HPDE6-E6E7 (cell line): ENCODE data around the gene SLC41A1.

ENCODE experiments used
- DNase-seq: peaks from one replicate; pipeline ENCODE4 v3.0.0; 2011; ENCODE audit warnings: missing footprints; ENCODE audit errors: extremely low spot score

SLC41A1 gene

DNA sequence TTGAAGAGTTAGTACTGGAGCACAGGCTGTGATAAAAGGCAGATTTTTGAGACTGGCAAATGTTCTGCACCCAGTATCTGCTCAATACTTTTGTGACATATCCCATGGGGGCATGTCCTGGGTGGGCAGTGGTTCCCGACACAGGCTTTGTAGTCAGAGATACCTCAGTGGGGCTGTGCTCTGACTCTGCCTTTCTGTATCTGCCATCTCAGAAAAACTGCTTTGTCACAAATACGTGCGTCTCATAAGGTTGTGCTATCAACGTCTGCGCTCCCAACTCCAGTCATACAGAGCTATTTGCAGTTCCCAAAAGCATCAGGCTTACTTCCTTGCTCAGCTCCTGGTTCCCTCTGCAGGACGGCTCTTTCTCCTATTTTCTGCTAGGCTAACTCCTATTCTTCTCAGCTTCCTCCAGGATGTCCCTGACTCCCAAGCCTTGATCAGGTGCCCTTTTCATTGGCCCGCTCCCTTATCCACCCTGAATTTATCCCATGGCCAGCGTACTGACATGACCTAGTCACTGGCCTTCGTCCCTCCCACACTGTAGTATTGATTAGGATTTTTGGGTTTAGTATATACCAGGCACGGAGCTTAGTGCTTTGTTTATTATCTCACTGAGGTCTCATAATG, 25.6 kb downstream of the SLC41A1 start:
- DNase-seq, result no peak

DNA sequence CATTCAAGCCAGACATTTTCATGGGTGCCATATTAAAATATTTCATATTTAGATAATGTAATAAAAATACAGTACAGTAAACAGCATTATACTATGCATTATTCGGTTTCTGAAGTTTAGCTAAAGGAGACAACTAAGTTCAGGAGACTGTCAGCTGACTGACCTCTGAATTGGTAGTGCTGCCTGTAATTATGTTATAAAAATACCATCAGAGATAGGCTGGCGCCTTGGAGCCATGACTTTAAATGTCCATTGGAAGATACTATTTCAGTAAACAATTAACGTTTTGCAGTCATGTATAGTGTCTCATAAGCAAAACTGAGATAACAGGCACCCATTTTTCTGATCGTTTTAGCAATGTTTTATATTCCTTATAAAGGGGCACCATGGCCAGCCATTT, 26.4 kb downstream of the SLC41A1 start:
- no peak for DNase-seq

DNA sequence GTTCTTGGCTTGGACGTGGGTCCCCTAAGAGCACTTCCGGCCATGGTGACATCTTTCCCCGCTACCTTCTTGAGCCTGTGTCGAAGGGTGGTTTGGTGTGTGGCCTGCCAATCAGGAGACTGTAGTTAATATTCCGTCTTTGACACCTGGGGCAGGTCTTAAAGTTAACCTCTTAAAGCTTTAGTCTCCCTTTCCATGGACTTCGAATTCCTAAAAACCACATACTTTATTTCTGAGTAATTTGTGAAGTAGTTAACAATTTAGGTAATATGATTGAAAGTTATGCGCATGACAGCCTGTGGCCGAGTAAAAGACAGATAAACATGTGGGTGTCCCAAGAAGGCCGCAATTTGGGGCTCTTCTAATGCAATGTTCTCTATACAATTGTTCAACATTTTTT, 27.6 kb downstream of the SLC41A1 start:
- DNase-seq, result no peak

DNA sequence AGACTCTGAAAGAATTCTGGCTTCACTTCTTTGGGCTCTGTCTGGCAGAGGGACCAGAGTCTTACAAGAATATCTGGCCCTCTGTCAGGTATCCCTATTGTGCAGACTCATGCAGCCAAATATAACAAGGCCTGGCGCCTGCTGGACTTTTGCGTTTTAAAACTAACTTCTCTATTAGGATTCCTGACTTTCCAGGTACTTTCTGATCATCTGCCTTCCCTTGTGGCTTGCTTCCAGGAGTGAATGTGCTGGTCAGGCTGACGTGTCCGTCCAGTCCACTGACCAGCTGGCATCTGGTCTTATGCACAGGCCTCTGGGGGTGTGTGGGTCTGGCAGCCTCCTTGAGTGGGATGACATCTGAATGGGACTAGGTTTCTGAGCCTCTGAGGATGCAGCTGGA, 29.1 kb downstream of the SLC41A1 start:
- DNase-seq, result no peak

DNA sequence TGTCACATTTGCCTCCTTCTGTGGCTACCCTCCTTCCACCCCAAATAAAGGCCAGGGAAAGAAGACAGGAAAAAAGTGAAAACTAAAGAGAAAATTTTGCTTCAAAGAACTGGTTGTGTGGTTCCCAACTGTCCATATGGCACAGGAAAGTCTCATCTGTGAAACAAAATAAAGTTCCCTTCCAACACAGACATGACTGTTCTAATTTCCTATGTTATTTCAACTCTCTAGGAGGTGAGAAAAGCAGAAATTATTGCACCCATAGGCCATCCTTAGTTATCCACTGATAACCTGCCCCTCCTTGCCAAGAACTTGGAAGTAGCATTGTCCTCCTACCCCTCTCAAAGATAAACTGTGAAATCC, 29.6 kb downstream of the SLC41A1 start:
- no peak for DNase-seq

DNA sequence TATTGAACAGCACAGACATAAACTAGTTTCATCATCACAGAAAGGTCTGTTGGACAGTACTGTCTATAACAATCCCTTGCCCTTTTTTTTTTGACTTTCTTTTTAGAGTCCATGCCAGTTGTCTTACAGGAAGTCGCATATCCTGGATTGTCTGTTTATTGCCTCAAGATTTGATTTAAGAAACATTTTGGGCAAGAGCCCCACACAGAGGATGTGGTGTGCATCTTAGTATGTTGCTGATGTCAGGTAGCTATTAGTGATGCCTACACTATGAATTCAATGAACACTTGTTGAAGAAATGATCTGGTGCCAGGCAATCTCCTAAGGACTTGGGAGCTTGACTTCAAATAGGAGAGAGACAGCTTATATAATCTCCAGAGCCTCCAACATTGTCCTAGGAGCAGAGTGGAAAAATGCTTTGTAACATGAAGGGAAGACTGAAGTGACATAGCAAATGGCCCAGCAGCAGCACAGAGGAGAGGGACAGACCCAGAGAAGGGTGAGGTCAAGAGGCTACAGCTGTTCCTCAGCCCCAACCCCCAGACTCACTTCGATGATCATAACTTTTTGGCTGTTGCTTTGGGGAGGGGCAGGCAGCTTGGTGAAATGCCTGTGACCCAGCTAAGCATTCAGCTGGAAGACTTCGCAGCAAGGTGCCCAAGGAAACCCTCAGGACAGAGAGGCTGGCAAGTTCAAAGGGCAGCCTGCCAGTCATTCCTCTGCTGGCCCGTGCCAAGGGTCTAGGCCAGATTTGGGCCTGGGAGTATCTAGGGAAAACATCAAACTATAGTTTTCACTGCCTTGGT, 30.2 kb downstream of the SLC41A1 start:
- no peak for DNase-seq

DNA sequence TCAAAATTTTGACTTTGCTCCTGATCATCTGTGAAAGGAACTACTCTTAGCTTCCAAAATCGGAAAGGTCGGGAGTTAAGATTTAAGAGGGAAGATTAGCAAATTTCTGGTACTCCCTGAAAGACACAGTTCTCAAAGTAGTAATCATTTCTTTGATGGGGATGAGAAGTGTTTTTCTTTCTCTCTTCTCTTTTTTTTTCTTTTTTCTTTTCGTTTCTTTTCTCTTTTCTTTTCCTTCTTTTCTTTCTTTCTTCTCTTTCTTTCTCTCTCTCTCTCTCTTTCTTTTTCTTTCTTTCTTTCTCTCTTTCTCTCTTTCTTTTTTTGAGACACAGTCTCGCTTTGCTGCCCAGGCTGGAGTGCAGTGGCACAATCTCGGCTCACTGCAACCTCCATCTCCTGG, 32.7 kb downstream of the SLC41A1 start:
- DNase-seq, result no peak

DNA sequence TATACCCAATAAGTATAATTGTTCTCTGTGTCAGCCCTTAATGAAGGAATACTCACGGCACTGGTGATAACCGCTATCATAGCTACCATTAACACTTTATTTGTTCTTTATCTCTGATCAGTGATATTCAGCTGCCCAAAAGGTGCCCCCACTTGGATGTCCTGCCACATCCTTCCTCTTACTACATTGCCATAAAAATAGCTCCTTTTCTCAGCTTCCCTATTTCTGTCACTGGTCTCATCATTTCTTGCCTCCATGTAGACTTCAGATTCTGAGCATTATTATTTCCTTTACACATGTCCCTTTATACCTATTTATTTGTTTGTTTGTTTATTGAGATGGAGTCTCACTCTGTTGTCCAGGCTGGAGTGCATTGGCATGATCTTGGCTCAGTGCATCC, 35.0 kb downstream of the SLC41A1 start:
- DNase-seq, result no peak

DNA sequence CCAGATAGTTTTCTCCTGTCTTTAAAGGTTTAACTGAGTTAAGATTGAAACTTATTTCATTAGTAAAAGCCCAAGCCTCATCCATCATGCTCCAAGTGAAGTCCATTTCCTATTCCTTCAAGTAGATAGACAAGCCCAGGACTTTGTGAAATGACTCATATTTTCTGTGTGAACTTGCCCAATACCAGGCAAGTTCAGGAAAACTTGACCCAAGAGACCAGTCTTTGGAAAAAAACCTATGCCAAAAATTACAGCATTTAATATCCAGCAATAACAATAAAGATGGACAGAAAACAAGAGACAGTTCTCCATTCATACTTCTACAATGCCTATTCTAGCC, 37.3 kb downstream of the SLC41A1 start:
- DNase-seq, result no peak

DNA sequence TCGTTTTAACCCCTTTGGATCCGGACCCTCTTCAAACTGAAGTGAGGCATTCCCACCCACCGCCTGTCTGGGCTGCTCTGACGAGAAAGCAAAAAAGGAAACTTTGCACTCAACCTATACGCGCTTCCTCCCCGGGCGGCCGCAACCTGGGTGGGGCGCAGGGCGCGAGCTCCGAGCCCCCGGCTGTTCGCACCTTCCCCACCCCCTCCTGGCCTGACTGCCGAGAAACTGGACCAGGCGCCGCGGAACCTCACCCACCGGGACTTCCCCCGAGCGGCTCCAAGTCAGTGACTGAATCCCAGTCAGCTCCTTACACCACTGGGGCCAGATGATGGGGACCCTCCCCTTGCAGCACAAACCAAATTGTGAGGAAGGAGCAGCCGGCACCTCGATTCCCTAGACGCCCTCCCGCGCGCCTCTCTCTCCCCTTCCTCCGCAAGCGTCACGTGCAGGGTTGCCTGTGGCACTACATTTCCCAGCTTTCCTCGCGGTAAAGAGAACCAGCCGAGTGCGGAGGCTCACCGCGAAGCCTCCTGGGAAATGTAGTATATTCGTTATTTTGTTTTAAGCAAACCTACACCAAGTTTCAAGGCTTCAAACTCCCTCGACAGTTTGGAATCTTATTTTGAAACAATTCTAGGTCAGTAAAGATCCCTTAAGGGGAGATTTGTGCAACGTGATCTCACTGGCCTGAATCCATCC, 37.8 kb downstream of the SLC41A1 start, which contains the start of gene RAB29:
RAB29 (minus strand) TSS at position 468 of the 702 bp plus-strand sequence. CDS start 526 bp downstream, outside the sequence.
- peak; percentile 68 for DNase-seq

DNA sequence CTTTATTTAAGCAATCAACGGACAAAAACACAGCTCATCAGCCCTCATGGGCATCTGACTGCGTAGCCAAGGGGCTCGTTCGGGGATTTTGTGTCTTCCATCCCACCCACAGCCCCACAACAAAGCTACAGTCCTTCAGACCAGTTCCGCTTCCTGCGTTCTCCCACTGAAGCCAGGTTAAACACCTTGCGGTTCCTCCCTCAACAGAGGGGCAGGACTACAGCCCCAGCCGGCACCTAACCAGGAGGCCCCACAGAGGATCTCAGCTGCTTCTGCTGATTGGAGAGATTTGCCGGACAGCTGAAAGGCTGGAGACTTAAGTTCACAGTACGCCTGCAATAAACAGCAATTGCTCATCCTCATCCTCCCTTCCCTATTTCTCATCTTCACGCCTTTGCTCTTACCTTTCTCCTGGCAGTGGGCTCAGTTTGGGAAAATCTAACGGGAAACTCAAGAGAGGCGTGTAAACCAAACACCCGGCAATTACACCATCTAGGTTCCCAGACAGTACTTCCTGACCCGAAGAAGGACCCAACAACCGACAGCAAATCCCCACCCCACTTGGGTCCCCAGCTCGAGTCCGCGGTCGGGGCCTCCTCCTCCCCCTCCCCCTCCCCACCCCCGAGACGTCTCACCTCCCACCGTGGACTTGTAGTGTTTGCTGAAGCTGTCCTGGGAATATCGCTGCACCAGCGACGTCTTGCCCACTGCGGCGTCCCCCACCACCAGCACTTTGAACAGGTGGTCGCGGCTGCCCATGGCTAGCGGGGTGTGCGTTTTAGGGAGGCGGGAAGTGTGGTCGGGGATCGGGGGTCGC, 38.6 kb downstream of the SLC41A1 start:
- DNase-seq, result no peak

DNA sequence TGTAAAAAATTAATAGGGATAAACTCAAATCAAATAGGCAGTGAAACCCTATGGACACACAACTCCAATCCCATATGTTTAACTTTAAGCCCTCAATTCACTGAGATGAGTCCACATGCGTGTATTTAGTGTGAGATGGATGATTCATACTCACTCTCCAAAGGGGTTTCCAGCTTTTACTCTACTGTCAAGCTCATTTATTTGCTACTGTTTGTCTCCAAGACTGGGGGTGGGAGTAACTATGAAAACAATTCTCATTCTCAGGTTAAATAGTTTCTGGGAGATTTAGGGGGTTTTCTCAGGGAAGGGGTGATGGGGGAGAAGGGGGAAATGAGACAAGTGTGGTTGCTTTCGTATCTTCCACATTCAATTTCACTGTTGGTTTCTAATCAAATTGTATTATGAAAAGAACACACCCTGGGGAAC, 40.4 kb downstream of the SLC41A1 start:
- no peak for DNase-seq

DNA sequence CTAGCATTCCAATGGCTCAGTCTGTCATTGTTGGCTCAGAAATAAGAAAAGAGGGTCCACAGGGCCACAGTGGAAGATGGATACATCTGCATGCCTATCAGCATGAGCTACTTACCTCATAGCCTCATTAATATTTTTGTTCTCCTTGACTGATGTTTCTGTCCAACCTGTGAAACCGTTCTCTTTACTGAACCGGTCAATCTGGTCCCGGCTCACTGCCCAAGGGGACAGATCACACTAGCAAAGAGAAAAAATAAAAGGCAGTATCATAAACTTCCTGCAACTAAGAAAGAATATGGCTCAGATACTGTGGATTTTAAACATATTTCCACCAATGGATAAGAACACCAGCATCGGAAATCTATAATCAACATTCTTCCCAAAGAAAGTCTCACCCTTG, 42.4 kb downstream of the SLC41A1 start:
- DNase-seq, result no peak

DNA sequence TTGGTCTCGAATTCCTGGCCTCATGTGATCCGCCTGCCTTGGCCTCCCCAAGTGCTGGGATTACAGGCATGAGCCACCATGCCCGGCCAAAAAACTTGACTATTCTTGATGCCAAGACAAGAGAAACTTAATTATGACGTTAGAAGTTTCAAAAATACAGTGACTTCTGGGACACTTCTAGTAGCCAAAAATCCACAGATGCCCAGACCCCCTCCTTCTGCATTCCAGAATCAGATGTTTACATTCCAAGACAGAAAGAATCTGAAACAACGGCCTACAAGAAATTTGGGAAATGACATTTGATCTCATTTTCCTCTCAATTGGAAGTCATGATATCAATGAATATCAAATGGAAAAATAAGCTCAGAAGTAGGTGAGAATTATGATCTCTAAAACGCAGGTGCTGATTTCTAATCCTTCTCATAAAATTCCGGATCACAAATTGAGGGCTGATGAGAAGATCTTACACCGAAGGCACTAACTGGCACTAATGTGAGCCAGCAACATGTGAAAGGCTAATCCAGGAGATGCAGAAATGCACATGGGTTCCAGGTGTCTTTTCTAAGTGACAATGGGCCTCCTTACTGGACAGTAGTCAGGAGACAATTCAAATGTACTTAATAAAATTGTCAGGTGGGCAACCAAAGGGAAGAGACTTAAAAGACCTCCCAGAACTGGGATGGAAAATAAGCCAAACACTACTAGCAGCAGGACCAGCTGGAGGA, 43.2 kb downstream of the SLC41A1 start:
- no peak for DNase-seq

DNA sequence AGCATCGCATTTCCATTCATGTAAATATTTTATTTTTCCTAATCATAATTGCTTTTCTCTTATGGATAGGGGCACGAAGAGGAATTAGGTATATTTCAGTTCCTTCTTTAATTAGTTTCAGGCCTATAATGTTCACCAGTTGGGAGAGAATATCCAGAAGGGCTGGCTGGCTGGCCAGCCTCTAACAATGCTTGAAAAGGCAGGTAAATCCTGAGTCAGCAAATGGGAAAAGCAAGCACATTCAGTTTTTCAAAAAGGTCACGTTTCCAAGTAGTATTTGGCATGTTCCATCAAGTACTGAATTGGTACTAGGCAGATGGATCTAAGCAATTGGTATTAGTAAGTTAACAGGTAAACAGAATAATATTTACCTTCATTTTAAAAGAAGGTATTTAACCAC, 45.8 kb downstream of the SLC41A1 start:
- DNase-seq, result no peak

DNA sequence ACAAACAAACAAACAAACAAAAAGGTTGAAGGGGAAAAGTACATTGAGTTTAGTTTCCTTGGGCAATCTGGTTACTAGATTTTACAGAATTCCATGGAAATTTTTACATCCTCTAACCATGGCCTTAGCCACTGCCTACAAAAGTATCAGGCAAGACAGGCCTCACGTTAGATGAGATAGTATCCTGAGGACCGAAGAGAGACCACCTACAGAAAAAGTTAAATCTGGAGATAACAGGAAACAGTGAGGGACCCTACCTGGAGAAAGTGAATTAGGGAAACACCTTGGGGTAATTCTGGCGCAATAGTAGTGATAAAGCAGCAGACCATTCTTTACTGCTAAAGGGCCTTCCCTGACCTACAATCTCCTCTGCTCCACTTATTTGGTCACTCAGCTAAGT, 46.4 kb downstream of the SLC41A1 start:
- DNase-seq, result no peak

DNA sequence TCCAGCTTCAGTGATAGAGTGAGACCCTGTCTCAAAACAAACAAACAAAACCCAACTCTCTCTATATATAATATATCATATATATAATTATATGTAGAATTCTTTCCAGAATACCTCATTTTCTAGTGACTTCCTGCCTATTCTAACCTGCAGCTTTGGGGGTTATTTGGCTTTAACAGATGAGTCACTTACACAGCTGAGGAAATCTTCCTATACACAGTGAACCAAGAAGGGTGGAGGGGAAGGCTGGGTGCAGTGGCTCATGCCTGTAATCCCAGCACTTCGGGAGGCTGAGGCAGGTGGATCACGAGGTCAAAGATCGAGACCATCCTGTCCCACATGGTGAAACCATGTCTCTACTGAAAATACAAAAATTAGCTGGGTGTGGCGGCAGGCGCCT, 47.0 kb downstream of the SLC41A1 start:
- DNase-seq, result no peak

DNA sequence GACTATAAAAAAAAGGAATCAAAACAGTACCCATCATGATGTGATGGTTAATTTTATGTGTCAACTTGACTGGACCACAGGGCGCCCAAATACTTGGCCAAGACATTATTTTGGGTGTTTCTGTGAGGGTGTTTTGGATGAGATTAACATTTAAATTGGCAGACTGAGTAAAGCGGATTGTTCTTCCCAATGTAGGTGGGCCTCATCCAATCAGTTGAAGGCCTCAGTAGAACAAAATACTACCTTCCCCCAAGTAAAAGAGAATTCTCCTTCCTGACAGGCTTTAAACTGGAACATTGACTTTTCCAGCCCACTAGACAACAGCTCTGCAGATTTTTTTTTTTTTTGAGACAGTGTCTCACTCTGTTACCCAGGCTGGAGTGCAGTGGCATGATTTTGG, 48.4 kb downstream of the SLC41A1 start:
- DNase-seq, result no peak

DNA sequence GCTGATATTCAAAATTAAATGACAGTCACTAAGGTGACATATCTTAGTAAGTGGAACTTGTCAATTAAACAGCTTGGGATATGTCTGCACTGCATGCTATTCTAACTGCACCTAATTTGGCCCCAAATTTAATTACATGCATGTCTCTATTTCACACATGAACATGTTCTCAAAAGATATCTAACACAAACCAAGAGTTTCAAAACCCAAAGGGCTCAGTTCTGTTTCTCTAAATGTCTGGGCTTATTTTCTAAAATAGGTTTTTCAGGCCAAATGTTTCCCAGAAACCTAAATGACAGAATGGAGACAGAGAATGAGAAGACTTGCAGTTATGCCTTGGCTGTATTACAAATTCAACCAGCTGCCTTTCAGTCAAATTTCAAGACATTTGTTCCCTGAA, 49.0 kb downstream of the SLC41A1 start:
- DNase-seq, result no peak

DNA sequence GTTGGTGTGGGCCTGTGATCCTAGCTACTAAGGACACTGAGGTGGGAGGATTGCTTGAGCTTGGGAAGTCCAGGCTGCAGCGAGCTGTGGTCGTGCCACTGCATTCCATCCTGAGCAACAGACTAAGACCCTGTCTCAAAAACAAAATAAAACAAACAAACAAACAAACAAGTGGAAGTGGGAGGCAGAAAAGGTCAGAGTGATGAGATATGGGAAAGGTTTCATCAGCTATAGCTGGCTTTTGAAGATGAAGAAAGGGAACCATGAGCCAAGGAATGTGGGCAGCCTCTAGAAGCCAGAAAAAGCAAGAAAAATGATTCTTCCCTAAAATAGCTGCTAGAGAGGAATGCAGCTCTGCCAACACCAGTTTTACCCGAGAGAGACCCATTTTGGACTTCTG, 52.4 kb downstream of the SLC41A1 start:
- DNase-seq, result no peak

DNA sequence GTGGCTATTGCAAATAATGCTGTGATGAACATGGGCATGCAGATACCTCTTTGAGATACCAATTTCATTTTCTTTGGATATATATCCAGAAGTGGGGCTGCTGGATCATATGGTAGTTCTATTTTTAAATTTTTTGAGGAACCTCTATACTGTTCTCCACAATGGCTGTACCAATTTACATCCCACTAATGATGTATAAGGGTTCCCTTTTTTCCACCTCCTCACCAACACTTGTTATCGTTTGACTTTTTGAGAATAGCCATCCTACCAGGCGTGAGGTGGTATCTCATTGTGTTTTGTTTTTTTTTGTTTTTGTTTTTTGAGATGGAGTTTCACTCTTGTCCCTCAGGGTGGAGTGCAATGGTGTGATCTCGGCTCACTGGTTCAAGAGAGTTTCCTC, 56.4 kb downstream of the SLC41A1 start:
- no peak for DNase-seq

DNA sequence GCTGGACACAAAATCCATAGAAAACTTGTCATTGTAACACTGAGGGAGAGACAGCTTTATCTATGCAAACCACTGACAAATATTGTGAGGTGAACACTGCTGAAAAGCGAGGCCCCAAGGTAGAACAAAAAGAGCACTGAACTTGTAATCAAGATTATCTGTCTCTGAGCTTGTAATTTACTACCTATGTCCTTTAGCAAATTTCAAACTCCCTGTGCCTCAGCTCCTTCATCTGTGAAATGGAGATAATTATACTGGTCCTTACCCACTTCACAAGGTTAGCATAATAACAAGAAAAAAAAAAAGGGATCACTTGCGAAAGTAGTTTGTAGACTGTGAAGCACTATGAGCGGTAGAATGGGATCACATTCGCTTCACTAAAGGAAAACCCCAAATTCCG, 58.1 kb downstream of the SLC41A1 start:
- no peak for DNase-seq
